Measurements from ENCODE around the gene EHBP1.

DNA sequence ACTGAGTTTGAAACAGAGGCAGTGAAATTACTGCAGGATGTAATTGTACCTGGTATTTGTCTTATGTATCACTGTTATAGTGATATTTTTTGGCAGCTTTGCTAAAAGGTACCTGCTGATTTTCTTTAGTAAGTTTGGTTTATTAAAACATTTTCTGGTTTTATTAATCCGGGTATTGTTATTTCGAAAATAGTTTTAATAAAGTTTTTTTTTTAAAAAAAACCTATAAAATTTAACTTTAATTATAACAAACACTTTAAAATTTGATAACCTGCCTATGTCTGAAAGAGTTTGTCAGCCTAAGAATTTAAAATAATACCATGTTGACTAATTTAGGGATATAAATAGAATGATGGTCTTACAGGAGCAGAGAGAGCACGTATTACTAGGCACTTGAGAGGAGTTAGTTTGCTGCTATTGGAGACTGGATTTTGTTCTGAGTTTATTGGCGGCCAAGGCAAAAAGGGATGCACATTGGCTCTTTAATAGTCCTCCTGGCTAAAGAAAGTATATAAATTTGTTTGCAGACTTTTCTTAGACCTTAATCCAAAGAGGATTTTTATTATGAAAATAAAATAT, 12.1 kb downstream of the EHBP1 start:
- TF ChIP-seq CTCF (conservative IDR thresholded peaks at IDR 0.05 in 1 of 2, IDR thresholded peaks at IDR 0.05 in 1 of 2; ENCODE audit: low read depth in 1 of 2, low read length in 2 of 2) (no peak), EZH2 (IDR thresholded peaks at IDR 0.05; ENCODE audit: low read length, missing control alignments) (no peak)

Data from fibroblast of lung (primary cell).